Renal cortical epithelial cell (primary cell): Measurements from ENCODE around the gene ITPR1. TPM values are rescaled to one million over a fixed set of nuclear protein-coding genes. Genes with fewer than 3 reads are reported as not detected.

Source experiments
- DNase-seq: peaks from one replicate; pipeline ENCODE4 v3.0.0-alpha.2; 2011; ENCODE audit warnings: low read depth
- total RNA-seq: library from RNA; depleted of rRNA; stranded (reverse); fragments of >200 nt; gene quantifications from 2 replicates; pipeline ENCODE4 v1.2.3, GENCODE V29; 2014

The ITPR1 gene
- total RNA-seq, 1 donor from 2014 or later = 30.0 TPM

DNA sequence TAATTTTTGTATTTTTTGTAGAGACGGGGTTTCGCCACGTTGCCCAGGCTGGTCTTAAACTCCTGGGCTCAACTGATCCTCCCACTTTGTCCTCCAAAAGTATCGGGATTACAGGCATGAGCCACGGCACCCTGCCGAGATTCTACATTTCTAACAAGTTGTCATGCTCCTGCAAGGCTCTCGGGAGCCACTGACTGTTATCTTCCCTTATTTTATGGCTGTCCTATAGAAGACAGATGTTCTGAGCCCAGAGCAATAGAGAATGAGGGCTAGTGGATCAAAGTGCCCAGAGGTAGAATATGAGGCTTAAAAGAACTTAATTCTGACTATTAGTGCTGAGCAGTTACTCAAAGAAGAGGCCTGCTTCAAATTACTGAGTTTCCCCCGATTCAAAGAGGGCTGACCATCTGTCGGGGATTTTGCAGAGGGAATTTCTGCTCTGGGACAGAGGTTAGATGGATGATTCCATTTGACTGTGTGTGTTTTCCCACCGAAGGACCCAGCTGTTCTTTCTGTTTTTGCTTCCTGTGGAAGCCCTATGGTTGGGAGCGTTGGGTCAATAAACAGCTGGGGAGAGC lies 39.5 kb downstream of the ITPR1 start:
- DNase-seq = no peak

DNA sequence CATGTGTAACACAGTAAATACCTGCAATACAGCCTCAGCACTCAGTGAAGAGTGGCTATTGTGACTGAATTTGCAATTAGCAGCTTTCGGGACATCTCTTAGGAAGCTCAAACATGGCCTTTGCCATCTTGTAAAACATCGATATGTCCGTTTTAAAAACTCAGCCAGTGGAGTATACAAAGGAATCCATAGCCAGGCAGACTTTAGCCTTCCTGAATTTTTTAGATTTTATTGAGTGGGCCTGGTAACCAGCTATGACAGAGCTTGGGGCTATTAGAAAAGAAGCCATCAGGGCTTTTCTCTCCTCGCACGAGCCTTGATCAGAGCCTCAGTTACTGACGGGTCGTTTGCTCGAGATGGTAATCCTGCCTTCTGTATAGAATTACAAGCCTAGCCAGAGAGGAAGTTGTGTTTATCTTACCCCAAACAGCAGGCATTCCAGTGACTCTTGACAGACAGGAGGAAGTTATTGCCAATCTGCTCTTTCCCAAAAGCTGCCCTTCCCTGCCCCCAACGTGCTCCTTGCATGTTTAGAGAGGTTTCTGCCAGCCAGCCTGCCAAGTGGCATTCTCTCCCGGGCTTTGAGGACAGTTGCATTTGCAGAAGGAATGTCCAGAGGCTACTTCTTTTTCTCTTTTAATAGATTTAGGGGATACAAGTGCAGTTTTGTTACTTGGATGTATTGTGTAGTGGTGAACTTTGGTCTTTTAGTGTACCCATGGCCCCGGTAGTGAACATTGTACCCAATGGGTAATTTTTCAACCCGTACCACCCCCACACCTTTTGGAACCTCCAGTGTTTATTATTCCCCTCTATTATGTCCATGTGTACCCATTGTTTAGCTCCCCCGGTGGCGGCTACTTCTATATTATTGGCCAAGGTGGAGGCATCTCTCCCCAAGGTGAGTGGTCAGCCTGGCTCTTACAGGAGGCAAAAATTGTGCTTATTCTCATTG lies 40.6 kb downstream of the ITPR1 start:
- DNase-seq = peak; percentile 17

DNA sequence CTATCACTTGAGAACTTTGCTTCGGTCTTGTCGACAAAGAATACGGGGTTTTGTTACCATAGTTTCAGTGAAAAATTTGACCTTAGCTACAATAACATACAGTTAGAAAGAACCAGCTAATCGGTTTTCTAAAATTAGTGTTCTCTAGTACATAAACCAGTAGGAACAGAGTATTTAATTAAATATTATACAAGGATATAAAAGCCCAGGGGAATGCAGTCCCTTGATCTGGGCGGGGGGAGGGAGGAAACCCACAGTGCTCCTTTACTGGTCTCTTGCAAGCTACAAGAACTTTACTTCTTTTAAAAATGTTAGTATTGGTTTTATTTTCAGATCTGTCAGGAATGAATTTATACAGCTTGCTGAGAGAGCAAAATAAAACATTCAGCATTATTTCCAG lies 41.8 kb downstream of the ITPR1 start:
- DNase-seq = no peak

DNA sequence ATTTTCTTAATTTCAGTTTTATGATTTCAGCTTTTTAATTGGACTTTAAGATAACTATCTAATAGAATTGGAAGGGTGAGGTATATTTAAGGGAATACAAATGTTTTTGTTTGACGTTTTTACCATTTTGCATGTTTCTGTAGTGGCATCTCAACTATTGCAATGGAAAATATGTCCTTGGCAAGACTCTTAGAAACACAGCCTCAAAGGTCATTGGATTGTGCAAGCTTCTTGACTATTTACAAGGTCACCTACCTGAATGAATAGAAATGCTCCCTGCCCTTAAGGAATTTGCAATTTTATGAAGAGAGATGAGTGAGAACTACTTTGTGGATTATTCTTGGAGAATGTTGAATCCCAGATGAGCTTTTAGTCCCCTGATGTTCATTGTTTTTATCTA lies 43.1 kb downstream of the ITPR1 start:
- no peak for DNase-seq

DNA sequence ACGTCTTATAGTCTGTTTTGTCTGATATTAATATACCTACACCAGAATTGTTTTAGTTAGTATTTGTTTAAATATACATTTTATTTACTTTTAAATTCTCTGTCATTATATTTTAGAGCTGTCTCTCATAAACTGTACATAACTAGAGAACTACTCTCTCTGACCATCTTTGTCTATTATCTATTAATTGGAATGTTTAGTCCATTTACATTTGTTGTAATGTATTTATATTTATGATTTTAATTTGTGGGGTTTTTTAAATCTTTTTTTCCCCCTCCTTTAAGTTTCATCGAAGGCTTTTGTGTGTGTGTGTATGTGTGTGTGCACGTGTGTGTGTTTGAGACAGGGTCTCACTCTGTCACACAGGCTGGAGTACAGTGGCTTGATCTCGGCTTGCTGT lies 47.1 kb downstream of the ITPR1 start:
- no peak for DNase-seq

DNA sequence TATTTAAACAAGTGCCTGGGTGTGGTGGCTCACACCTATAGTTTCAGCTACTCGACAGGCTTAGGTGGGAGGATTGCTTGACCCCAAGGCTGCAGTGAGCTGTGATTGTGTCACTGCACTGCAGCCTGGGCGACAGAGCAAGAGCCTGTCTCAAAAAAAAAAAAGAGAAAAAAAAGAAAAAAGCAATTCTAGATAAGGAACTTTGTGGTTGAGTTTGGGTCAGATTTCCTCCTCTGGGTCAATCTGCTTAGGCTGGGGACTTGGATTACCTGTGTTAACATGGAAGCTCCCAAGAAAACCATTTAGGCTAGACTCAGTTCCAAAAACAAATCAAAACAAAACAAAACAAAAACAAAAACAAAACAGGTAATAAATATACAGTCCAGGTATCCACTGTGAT lies 50.0 kb downstream of the ITPR1 start:
- DNase-seq = no peak

DNA sequence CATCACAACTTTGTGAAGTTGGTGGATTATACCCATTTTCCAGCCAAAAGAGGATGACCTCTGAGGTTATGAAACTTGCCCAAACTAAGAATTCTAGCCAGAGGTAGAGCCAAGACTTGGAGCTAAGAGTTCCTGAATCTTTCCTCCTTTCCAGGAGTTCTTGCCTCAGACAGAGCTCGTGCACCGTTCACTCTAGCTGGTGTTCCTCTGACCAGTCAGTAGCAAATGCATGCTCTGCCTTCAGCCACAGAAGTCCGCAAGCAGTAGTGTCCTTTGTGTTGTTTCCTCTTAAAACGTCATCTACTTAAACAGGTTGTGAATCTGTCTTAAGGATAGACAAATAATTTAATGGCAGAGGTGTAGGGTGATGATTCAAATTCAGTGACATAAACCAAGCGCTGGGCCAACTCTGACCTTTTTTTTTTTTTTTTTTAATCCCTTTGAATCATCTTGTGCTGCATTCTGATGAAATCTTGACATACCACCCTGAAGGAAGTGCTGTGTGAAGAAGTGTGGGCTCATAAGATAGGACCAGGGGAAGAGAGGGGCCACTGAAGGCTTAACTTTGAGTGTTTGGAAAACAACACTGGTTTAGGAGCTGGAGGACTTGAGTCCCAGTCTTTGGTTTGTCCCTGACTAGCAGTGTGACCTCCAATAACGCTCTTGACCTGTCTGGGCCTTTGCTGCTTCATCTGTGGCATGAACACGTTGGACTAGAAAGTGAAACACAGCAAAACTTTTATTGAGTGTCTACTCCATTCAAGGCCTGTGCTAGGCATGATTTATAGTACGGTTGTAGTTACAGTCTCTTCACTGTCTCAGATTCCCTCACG lies 53.4 kb downstream of the ITPR1 start:
- no peak for DNase-seq

DNA sequence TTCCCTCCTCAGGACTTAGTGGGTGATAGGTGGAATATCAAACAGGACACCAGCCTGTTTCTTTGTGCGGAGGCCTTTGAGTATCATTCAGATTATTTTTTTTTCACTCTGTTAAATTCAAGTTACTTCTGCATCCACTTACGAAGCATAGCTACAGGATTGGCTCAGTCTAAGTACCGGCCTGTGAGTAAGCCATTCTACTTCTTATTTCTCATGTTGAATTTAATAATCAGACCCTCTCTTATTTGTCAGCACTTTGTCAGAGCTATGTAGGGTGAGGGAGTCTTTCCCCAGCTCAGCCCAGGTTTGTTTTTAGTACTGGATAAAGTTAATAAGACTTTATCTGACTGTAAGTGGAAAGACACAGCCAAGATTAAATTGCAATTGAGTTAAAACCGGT lies 54.7 kb downstream of the ITPR1 start:
- DNase-seq = no peak

DNA sequence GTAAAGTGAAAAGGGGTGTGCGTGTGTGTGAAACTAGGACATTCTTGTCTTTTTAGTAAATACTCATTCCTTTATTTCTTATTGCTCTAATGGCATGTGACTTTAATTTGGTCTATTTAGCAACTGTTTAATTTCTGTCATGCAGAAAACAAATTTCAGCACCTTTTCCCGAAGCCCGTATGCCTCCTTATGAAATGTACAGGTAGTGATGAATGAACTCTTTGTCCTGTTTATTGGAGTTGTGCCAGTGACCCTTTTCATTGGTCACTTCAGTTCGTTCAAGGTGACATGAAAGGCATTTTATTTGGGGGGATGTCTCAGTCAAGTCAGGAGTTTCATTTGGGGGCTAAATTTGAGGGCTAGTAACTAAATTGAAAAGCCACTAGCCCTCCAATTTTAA lies 55.2 kb downstream of the ITPR1 start:
- DNase-seq = no peak

DNA sequence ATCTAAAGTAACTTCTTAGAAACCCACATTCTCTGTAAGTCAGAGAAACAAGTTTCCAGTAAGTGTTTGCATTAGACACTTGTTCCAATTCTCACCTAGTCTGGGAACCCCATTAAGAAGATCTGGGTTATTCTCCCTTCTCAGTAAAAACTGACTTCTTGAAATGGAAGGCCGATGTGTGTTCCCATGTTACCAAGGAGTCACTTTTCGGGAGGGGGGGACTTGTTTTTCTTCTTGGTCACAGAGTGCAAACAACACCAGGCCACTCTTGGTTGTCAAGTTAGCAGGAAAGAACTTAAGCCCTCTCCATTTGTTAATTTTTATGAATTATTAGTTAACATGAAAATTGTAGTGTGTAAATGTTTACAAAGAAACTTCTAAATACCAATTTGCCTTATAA lies 55.6 kb downstream of the ITPR1 start:
- DNase-seq = no peak

DNA sequence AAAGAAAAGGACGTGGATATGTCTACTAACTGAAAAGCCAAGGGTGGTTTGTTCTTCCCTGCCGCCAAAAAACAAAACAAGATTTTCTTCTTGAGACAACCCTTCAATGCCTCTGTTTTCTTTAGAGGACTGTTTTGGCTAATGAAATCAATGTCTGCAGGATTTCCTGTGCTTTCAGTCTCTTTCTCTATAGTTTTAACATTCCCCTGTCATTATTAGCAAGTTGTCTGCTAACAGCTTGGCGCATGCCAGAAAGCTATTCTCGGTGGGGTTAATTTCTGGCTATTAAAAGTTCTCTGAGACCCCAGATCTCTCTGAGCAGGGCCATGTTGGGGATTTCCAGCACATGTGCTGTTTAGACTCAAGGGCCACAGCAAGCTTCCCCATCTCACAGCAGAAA lies 56.7 kb downstream of the ITPR1 start:
- no peak for DNase-seq

DNA sequence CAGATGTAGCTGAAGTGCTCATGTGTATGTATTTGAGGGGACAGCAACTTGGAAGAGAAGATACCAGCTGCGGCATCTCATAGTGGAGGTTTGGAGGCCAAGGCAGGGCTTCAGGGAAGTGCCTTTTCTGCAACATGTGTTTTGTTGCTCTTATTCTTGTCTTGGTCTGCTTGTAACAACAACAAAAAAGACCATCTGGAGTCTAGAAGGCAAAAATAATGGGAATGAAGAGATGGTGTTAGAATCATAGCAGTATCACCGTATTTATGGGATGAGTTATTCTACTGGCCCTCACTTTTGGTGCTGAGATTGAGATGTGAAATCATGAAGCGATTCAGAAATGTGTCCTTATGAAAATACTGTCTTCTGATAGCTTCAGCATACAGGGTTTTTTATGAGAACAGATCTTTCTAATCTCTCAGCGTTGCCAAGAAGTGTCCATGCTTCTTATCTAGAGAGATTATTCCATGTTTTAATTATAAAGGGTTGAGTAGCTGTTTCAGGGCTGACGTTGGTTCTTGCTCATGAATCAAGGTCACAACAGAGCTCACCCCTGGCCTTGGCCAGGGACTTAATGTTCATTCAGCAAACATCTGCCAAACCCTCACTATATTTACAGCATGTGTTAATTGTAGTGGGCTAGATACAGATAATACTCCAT lies 58.0 kb downstream of the ITPR1 start:
- no peak for DNase-seq

DNA sequence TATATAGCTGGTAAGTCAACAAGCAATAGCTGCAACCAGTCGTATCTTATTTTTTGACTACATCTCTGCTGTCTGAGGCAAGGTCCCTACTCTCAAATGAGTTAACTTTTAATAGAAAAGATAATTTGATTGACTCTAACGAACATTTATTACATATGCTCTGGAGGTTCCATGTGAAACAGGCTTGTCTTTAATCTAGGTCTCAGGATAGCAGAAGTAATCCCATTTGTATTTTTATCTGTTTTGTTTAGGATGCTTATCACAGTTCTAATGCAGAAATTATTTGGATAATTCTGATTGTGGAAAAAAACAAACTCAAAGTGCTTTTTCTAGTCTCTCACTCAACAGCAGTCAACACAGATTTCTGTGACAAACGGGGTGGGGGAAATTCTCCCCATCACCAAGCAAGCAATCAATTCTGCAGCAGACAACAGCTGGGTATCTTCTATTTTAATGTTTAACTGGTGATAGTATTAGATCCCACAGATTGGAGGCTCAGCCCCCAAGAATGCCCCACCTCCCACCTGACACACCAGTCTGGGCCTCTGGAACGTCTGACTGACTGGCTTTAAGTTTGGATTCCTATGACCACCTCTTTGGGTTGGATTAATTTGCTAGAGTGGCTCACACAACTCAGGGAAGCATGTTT lies 58.8 kb downstream of the ITPR1 start:
- no peak for DNase-seq

DNA sequence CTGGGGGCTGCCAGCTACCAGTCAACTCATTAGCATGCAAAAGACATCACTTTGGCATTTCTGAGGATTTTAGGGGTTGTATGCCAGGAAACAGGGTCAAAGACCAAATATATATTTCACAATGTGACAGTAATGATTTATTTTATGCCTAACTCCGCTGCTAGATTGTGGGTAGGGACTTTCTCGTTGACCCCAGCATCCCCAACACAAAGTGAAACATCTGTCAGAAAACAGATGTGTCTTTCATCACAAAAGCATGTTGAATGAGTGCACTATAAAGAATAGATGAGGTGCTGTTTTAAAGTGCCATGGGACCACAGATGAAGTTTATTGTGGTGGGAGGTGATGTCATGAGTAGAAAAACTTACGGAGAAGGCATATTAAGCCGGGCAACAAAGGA lies 59.7 kb downstream of the ITPR1 start:
- no peak for DNase-seq

DNA sequence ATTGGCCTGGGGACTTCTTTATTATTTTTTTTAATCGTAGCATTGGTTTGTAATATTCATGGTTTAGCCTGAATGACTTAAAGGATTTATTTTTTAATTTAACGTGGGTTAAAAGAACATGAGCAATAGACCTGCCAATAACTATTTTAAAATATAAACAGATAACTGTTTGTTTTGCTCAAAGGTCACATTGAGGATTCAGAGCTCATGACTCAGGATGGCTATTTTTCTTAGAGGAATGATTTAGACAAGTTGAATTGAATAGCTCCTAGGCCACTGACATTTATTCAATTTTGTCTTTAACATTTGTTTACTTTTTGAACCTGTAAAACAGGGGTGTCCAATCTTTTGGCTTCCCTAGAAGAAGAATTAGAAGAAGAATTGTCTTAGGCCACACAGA lies 68.5 kb downstream of the ITPR1 start:
- no peak for DNase-seq

DNA sequence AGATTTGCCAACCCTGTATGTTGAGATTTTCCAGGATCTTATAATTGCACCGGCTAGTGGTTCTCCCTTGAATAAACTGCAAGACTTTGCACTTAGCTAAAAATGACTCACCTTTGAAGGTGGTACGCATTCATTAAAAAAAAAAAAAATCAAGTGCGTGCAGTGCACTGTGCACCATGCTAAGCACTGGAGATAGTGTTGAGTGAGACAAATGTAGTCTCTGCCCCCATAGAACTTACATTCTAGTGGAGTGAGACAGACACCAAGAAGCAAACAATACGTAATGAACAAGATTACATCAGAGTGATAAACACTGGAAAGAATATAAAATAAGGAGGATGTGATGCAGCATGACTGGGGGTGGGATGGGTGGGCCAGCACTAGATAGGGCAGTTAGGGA lies 69.4 kb downstream of the ITPR1 start:
- DNase-seq = peak; percentile 30

DNA sequence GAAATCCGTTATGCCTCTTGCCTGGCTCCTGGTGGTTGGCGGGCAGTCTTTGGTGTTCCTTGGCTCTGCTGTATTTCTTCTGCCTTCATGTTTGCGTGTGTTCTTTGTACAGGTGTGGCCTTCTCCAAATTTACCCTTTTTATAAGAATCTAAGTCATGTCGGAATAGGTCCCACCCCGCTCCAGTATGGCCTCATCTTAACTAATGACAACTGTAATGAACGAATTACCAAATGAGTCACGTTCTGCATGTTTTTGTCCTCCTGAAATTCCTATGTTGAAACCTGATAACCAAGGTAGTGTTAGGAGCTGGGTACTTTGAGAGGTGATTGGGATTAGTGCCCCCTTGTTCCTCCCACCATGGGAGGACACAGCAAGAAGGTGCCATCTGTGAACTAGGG lies 71.1 kb downstream of the ITPR1 start:
- DNase-seq = no peak

DNA sequence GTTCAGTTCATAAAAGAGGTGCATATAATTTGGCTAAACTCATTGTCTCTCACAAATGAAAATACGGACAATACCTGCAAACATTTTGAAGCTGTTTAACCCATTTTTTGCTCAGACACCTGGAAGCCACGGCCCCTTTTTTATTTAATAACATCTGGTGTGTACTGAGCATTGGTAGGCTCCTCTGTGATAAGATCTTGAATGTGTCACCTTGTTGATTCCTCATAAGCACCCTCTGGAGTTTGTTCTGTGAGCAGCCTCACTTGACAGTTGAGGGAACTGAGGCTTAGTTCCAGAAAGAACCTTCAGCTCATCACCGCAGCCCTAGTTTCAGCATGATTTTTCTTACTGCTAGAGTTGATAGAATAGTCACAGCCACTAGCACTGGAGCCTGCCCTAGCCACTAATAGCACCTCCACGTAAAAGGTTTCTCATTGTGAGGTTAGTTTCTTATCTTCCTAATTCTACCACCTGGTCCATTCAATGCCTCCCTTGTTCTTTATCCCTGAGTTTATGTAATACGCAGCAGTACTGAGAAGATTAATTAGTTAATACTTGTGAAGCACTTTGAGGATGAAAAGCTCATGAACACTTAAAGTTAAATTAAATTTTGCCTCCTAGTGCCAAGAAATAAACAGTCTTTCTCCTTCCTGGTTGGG lies 71.9 kb downstream of the ITPR1 start:
- no peak for DNase-seq

DNA sequence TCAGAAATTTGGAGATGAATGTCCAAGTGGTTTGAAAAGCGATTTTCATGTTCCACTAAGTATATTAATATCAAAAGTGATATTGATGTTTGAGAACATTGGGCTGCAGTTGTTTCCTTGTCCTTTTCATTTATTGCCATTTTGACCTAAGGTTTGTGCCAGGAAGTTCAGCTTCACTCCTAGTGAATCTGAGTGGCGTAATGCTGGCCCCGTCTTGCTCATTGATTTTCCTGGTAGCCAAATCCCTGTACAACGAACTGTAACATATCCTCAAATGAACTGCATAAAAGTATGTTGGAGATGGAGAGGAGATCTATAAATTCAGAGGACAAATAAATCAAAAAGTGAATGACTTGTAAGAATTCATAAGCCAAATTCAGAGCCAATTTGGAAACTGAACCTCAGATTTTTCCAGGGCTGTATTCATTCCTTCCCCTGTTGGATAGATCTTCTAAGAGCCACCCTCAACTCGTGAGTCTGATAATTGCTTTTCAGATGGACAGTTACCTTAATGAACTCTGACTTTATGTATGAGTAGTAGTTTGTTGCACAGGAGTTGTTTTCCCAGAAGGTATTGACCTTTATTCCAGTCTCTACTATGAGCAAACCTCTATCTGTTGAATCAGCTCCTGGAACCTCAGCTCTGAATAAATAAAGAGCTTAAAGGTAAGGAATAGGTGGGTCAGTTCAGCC lies 72.8 kb downstream of the ITPR1 start:
- DNase-seq = peak; percentile 32

DNA sequence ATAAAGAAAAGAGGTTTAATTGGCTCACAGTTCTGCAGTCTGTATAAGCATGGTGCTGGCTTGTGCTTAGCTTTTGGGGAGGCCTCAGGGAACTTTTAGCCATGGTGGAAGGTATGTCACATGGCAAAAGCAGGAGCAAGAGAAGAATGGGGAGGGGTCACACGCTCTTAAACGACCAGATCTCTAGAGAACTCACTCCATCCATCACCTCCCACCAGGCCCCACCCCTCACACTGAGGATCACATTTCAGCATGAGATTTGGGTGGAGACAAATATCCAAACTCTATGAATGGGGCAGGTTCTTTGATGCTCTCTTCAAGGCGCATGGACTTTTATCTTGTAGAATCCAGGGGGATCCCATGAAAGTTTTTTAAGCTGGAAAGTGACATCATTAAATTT lies 75.7 kb downstream of the ITPR1 start:
- DNase-seq = no peak
